ENCODE measurements around the gene CCDC192. TPM values are rescaled to one million over a fixed set of nuclear protein-coding genes. Genes with fewer than 3 reads are reported as not detected.

CCDC192 gene
- total and polyA plus RNA-seq, 9 donors: 0.26 to 2.6 (median 0.91) TPM; not detected in 1

DNA sequence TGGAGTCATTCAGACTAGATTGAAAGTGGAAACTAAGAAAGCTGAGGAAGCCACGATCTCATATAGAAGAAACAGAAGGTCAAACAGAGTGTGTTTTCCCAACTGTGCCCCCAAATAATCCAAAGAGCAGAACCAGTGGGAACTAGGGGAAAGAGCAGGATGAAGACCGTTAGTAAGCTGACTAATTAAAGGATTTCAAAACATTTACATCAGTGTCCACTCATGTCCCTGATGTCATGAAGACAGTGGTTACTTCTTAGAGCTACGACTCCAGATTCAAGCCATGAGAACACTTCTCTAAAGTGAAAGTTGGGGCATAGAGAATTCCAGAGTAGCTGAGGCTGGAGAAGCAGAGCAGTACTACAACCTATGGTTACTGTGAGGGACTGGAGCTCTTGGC is 260.7 kb downstream of the CCDC192 start:
- WGBS, 3 donors: 90 to 96% (median 91%) methylated on average over 3 of the region's 3 CpGs
- no peak overlapping the region for H3K4me3 ChIP-seq
- no peak overlapping the region for H3K27ac ChIP-seq
- no peaks in the 10 kb centered on the region for H3K9me3 ChIP-seq
- no peaks in the 10 kb centered on the region for H3K36me3 ChIP-seq
- intact Hi-C loops (cut with DNase I): no loop called here
- TF ChIP-seq, protein P1, sequence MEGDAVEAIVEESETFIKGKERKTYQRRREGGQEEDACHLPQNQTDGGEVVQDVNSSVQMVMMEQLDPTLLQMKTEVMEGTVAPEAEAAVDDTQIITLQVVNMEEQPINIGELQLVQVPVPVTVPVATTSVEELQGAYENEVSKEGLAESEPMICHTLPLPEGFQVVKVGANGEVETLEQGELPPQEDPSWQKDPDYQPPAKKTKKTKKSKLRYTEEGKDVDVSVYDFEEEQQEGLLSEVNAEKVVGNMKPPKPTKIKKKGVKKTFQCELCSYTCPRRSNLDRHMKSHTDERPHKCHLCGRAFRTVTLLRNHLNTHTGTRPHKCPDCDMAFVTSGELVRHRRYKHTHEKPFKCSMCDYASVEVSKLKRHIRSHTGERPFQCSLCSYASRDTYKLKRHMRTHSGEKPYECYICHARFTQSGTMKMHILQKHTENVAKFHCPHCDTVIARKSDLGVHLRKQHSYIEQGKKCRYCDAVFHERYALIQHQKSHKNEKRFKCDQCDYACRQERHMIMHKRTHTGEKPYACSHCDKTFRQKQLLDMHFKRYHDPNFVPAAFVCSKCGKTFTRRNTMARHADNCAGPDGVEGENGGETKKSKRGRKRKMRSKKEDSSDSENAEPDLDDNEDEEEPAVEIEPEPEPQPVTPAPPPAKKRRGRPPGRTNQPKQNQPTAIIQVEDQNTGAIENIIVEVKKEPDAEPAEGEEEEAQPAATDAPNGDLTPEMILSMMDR (IDR thresholded peaks at IDR 0.05): no peak
- TF ChIP-seq EP300 (IDR thresholded peaks at IDR 0.05) (no peak), POLR2A (IDR thresholded peaks at IDR 0.05) (no peak)
- no peaks in the 10 kb centered on the region for H3K4me1 ChIP-seq (ENCODE audit: insufficient read depth)
- H3K27me3 ChIP-seq: no peaks in the 10 kb centered on the region
- DNase-seq: no peak

DNA sequence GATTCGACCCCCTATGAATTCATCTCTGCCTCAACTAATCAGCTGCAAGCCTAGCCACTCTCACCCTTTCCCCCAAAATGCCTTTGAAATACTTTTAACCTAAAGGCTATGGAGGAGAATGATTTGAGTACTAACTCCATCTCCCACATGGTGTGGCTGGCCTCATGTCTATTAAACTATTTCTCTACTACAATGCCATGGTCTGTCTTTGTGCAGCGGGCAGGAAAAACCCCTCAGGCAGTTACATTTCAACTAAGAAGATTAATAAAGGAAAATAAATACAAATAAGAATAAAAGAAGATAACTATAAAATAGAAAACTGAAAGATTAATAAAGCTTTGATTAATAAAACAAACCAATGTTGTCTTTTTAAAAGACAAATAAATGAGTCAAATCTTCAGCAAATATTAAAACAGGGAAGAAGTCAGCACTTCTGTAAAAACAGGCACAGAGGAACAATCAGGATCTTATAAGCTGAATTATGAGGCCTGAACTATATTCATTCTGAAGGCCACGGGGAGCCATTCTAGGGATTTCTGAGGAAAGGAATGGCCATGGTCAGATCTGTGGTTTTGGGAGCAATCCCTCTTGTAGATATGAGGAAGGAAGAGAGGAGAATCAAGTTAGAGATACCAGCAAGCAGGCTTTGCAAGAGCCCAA is 264.3 kb downstream of the CCDC192 start:
- 79 to 93% (median 86%) methylated on average over 3 of the region's 3 CpGs for WGBS, 3 donors
- no peak overlapping the region for H3K4me3 ChIP-seq
- no peak for DNase-seq
- no peaks in the 10 kb centered on the region for H3K27me3 ChIP-seq
- no peaks in the 10 kb centered on the region for H3K36me3 ChIP-seq
- no peaks in the 10 kb centered on the region for H3K4me1 ChIP-seq (ENCODE audit: insufficient read depth)
- intact Hi-C loops (cut with DNase I): no loop called here
- H3K9me3 ChIP-seq: no peaks in the 10 kb centered on the region
- no peak overlapping the region for H3K27ac ChIP-seq
- no peak for TF ChIP-seq POLR2A (IDR thresholded peaks at IDR 0.05)

DNA sequence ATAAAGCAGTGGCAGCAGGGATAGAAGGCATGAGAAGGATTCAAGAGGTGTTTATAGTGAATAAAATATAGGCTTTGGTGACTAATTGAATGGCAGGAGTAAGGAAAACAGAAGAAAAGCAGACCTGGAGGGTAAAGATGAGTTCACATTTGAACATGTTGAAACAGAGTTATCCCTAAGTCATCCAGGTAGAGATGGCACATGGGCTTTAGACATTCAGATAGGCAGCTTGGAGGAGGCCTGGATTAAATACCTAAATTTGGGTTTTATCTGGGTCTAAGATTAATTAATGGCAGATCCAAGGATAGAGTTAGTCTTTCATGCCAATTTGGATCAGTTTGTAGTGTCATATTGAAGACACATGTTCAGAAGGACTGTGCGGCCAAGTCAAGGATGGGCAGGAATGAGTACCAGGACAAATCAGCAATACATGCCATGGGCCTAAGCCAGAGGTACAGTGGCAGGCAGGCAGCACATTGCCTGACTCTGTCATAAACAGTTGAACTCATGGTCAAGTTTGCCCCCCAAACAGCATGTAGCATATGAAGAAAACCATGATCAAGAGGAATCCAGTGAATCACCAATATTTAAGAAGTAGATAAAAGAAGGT is 264.9 kb downstream of the CCDC192 start:
- WGBS, 3 donors: 91 to 100% (median 94%) methylated on average over 1 of the region's 1 CpG
- intact Hi-C loops (cut with DNase I): no loop called here
- TF ChIP-seq EP300 (IDR thresholded peaks at IDR 0.05) (no peak), POLR2A (IDR thresholded peaks at IDR 0.05) (no peak)
- TF ChIP-seq, protein P1 (IDR thresholded peaks at IDR 0.05): no peak
- DNase-seq: no peak
- H3K27ac ChIP-seq: no peak overlapping the region
- H3K4me1 ChIP-seq (ENCODE audit: insufficient read depth): no peaks in the 10 kb centered on the region
- H3K4me3 ChIP-seq: no peak overlapping the region
- H3K9me3 ChIP-seq: no peaks in the 10 kb centered on the region
- H3K36me3 ChIP-seq: no peaks in the 10 kb centered on the region
- H3K27me3 ChIP-seq: no peaks in the 10 kb centered on the region

DNA sequence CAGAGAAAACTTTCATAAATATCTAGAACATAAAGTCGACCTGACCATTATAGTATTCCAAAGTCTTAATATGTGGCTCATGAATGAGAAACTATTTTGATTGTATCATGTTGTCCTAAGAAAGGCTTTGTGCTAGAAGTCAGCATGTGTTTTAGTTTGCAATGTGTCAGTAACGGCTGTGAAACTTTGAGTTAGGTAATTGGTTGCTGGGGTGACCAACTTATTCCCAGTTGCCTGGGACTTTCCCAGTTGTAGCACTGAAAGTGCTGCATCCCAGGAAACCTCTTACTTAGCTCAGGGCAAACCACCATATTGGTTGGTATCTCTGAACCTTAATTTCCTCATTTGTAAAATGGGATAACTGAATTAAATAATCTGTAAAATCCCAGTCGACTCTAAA is 265.8 kb downstream of the CCDC192 start:
- Histone ChIP-seq H3K4me3 (no peak overlapping the region), H3K4me1 (ENCODE audit: insufficient read depth) (no peaks in the 10 kb centered on the region), H3K36me3 (no peaks in the 10 kb centered on the region), H3K9me3 (no peaks in the 10 kb centered on the region), H3K27me3 (no peaks in the 10 kb centered on the region), H3K27ac (no peak overlapping the region)
- 95 to 99% (median 98%) methylated on average over 3 of the region's 3 CpGs for WGBS, 3 donors
- TF ChIP-seq POLR2A (IDR thresholded peaks at IDR 0.05) (no peak), EP300 (IDR thresholded peaks at IDR 0.05) (no peak)
- TF ChIP-seq, protein P1 (IDR thresholded peaks at IDR 0.05): no peak
- DNase-seq: no peak
- intact Hi-C loops (cut with DNase I): no loop called here

DNA sequence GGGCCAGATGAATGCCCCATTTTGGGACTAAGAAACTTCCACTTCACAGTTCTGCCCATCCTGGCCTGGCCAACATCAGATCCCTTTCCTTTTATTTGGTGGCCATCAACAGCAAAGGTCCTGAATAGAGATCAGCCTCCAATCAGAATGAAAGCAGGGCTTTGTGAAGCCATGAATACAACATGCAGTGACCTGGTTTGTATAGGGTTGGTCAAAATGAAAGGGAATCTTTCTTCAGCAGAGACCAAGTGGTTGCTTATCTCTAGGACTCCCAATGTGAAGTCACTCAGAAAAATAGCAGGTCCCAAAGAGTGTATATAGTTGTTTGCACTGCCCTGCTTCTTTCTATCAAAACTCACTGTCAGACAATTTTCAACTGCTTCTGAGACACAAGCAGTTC is 266.5 kb downstream of the CCDC192 start:
- no peak for TF ChIP-seq EP300 (IDR thresholded peaks at IDR 0.05)
- TF ChIP-seq, protein P1 (IDR thresholded peaks at IDR 0.05): no peak
- no peak for TF ChIP-seq POLR2A (IDR thresholded peaks at IDR 0.05)
- H3K27me3 ChIP-seq: no peaks in the 10 kb centered on the region

More for the DNA sequence above, 266.5 kb downstream of the CCDC192 start:
- Histone ChIP-seq H3K9me3 (no peaks in the 10 kb centered on the region), H3K36me3 (no peaks in the 10 kb centered on the region), H3K4me3 (no peak overlapping the region), H3K27ac (no peak overlapping the region), H3K4me1 (ENCODE audit: insufficient read depth) (no peaks in the 10 kb centered on the region)
- no peak for DNase-seq
- intact Hi-C loops (cut with DNase I): no loop called here

Measured in ovary (tissue), 9 donors.